Activated naive CD4-positive, alpha-beta T cell treated with anti-CD3 and anti-CD28 coated beads, Interleukin-2, amount 10 ng/mL, durations not matched to agents 7 days and 5 days (primary cell): Measurements from ENCODE around the gene LGALS12.
"Not testable (repeated sequence)": the region's sequence is repeated elsewhere in the genome, so short reads cannot be mapped to it uniquely, and the experiment has no call there.

Source experiments
- CTCF ChIA-PET: fragments of 350-600 bp; sonication (Branson Sonifier 250); formaldehyde crosslinking; loops from one replicate; lab custom pipeline; 2021; ENCODE audit warnings: antibody characterized with exemption; lab: Charles Lee
- DNase-seq: peaks from one replicate; pipeline ENCODE4 v3.0.0-alpha.2; 2020
- H3K27ac Mint-ChIP-seq: one replicate; pipeline ENCODE4 v1.8.0; 2021; ENCODE audit warnings: mild to moderate bottlenecking, moderate library complexity, mixed read lengths
- H3K27me3 Mint-ChIP-seq: one replicate; pipeline ENCODE4 v1.8.0; 2021; ENCODE audit warnings: mild to moderate bottlenecking, mixed read lengths
- H3K36me3 Mint-ChIP-seq: one replicate; pipeline ENCODE4 v1.8.0; 2021; ENCODE audit warnings: mixed read lengths
- H3K4me1 Mint-ChIP-seq: one replicate; pipeline ENCODE4 v1.8.0; 2021; ENCODE audit warnings: mixed read lengths
- H3K4me3 Mint-ChIP-seq: one replicate; pipeline ENCODE4 v1.8.0; 2021; ENCODE audit warnings: mild to moderate bottlenecking, moderate library complexity, mixed read lengths
- H3K9me3 Mint-ChIP-seq: one replicate; pipeline ENCODE4 v1.8.0; 2021; ENCODE audit warnings: mixed read lengths

LGALS12 gene

DNA sequence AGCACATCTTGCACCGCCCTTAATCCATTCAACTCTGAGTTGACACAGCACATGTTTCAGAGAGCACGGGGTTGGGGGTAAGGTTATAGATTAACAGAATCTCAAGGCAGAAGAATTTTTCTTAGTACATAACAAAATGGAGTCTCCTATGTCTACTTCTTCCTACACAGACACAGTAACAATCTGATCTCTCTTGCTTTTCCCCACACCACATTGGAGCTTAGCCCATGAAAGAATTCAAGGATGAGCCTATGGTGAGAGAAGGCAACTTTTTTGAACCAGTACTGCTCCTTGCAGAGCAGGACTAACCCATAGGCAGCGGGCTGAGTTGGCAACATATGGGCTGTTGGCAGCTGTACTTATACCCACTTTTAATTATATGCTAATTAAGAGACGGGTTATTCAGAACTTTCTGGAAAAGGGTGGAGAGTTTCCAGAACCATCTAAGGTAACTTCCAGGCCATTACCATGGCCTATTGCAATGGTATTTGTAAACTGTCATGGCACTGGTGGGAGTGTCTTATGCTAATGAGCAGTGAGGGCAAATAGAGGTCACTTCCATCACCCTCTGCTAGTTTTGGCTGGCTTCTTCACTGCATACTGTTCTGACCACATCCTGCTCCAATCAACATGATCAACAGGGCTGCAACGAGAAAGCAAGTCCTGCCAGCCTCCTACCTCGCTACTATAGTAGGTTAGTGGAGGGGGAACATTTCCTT lies 25.3 kb downstream of the LGALS12 start:
- CTCF ChIA-PET: interaction anchor here (1.3 to 1.4 kb wide), 2 partner anchors 34 to 52 kb away, joined by 3 to 4 read pairs; no protein-coding TSS in a partner anchor
- DNase-seq: peak; percentile 80
- H3K4me1 Mint-ChIP-seq: peaks cover 67% of the 10 kb centered on the region
- peak overlapping the region; percentile 76 for H3K27ac Mint-ChIP-seq
- H3K9me3 Mint-ChIP-seq, H3K27me3 Mint-ChIP-seq, H3K36me3 Mint-ChIP-seq: not testable (repeated sequence)
- H3K4me3 Mint-ChIP-seq: peak overlapping the region; percentile 14

GRCh38 chr11:63532117-63532516 lies 26.2 kb downstream of the LGALS12 start:
- Mint-ChIP-seq H3K36me3 (no peaks in the 10 kb centered on the region), H3K4me3 (no peak overlapping the region), H3K4me1 (peaks cover 73% of the 10 kb centered on the region), H3K27me3 (no peaks in the 10 kb centered on the region), H3K9me3 (no peaks in the 10 kb centered on the region), H3K27ac (peak overlapping the region; percentile 76)
- no peak for DNase-seq
- CTCF ChIA-PET: interaction anchor here (1.3 to 2.1 kb wide), 4 partner anchors 33 to 53 kb away, joined by 3 to 7 read pairs (median 4); no protein-coding TSS in a partner anchor

DNA sequence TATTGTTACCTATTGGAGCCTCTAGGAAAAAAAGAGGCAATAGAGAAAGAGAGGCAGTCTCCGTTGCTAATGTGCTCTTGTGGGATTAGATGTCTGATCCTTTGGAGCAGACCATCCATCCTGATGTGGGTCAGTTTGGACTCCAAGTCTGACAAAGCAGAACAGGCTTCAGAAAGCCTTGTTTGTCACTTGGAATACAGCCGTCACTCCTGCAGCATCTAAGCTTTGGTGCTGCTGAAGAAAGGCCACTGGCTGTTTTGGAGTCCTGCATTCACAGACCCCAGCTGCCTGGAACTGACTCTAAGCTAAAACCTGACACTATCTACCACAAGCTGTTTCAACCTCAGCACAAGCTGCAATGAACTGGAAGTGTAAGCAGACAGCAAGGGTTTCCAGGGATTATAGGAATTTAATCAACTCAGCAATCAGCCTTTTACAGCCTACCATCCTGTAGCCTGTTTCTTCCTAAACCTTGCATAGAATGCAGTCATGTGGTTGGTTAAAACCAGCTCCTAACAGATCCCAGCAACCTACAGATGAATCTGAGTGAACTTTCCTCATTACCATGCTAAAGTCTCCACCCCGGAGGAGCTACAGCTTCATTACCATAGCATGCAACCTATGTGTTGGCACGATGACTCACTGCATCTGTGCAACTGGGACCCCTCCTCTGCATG lies 27.1 kb downstream of the LGALS12 start:
- no peak for DNase-seq
- CTCF ChIA-PET: interaction anchor here (0.8 to 2.1 kb wide), 5 partner anchors 32 to 103 kb away, joined by 3 to 7 read pairs (median 3); no protein-coding TSS in a partner anchor
- H3K27me3 Mint-ChIP-seq: no peaks in the 10 kb centered on the region
- peaks cover 3% of the 10 kb centered on the region for H3K36me3 Mint-ChIP-seq
- H3K4me1 Mint-ChIP-seq: peaks cover 78% of the 10 kb centered on the region
- H3K27ac Mint-ChIP-seq: no peak overlapping the region
- no peaks in the 10 kb centered on the region for H3K9me3 Mint-ChIP-seq
- no peak overlapping the region for H3K4me3 Mint-ChIP-seq

- H3K27ac Mint-ChIP-seq: no peak overlapping the region
- no peaks in the 10 kb centered on the region for H3K27me3 Mint-ChIP-seq
- H3K9me3 Mint-ChIP-seq: no peaks in the 10 kb centered on the region
- no peak for DNase-seq
- H3K36me3 Mint-ChIP-seq: peaks cover 12% of the 10 kb centered on the region
- H3K4me3 Mint-ChIP-seq: no peak overlapping the region
- H3K4me1 Mint-ChIP-seq: peaks cover 85% of the 10 kb centered on the region
- CTCF ChIA-PET: interaction anchor here (2.1 kb wide), 1 partner anchor 40 kb away, joined by 7 read pairs; no protein-coding TSS in a partner anchor
Measured at GRCh38 chr11:63534076-63534475, 28.2 kb downstream of the LGALS12 start.

GRCh38 chr11:63534895-63535461 lies 29.1 kb downstream of the LGALS12 start:
- DNase-seq: peak; percentile 29
- peaks cover 16% of the 10 kb centered on the region for H3K36me3 Mint-ChIP-seq
- CTCF ChIA-PET: interaction anchor here (1.0 to 2.5 kb wide), 2 partner anchors 18 to 40 kb away, joined by 3 to 10 read pairs; no protein-coding TSS in a partner anchor
- peak overlapping the region; percentile 87 for H3K27ac Mint-ChIP-seq
- no peaks in the 10 kb centered on the region for H3K9me3 Mint-ChIP-seq
- no peak overlapping the region for H3K4me3 Mint-ChIP-seq
- H3K27me3 Mint-ChIP-seq: no peaks in the 10 kb centered on the region
- H3K4me1 Mint-ChIP-seq: peaks cover 79% of the 10 kb centered on the region

DNA sequence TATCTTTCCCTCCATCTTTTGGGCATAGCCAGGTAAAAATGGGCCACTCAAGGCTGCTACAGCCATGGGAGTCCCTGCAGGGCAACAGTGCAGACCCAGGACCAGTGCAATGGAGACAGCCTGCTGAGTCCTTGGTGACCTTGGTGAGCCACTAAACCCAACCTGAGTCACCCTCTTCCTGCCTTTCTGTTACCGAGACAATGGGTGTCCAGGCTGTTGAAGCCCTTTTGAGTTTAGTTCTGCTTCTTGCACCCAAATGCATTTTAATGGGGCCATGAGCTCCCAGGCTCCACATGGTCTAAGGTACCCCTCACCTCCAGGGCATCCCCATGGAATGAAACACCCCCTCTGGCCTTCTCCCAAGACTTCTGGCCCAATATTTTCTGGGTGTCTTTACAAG lies 29.9 kb downstream of the LGALS12 start:
- peak overlapping the region; percentile 87 for H3K27ac Mint-ChIP-seq
- no peaks in the 10 kb centered on the region for H3K27me3 Mint-ChIP-seq
- peak; percentile 52 for DNase-seq

GRCh38 chr11:63536669-63537292 lies 30.9 kb downstream of the LGALS12 start, which contains the start of gene PLAAT4:
PLAAT4 (plus strand) TSS chr11:63536808; CDS start chr11:63536869, 61 bp downstream.
- Mint-ChIP-seq H3K4me3 (peak within 1 kb of the TSS; percentile 82), H3K9me3 (no peaks in the 10 kb centered on the region), H3K36me3 (peaks cover 20% of the 10 kb centered on the region), H3K4me1 (peaks cover 75% of the 10 kb centered on the region), H3K27ac (peak within 1 kb of the TSS; percentile 87), H3K27me3 (no peaks in the 10 kb centered on the region)
- CTCF ChIA-PET: interaction anchor here (0.6 to 2.5 kb wide), 12 partner anchors 15 to 513 kb away, joined by 3 to 15 read pairs (median 4); no protein-coding TSS in a partner anchor
- peak; percentile 64 for DNase-seq

More for the DNA sequence above, 29.9 kb downstream of the LGALS12 start:
- peaks cover 80% of the 10 kb centered on the region for H3K4me1 Mint-ChIP-seq
- H3K9me3 Mint-ChIP-seq: no peaks in the 10 kb centered on the region
- CTCF ChIA-PET: interaction anchor here (0.5 to 2.5 kb wide), 4 partner anchors 17 to 101 kb away, joined by 3 to 15 read pairs (median 6); no protein-coding TSS in a partner anchor
- H3K4me3 Mint-ChIP-seq: peak overlapping the region; percentile 82
- H3K36me3 Mint-ChIP-seq: peaks cover 20% of the 10 kb centered on the region

GRCh38 chr11:63537293-63538101 lies 31.6 kb downstream of the LGALS12 start:
- Mint-ChIP-seq H3K9me3 (no peaks in the 10 kb centered on the region), H3K4me1 (peaks cover 69% of the 10 kb centered on the region), H3K4me3 (peak overlapping the region; percentile 82), H3K27me3 (no peaks in the 10 kb centered on the region), H3K27ac (peak overlapping the region; percentile 87), H3K36me3 (peaks cover 21% of the 10 kb centered on the region)
- DNase-seq: peak; percentile 23
- CTCF ChIA-PET: interaction anchor here (0.8 to 2.5 kb wide), 13 partner anchors 14 to 514 kb away, joined by 3 to 15 read pairs (median 4); no protein-coding TSS in a partner anchor

GRCh38 chr11:63542506-63542905 lies 36.6 kb downstream of the LGALS12 start:
- CTCF ChIA-PET, H3K4me3 Mint-ChIP-seq, H3K27ac Mint-ChIP-seq, H3K27me3 Mint-ChIP-seq, DNase-seq, H3K9me3 Mint-ChIP-seq: not testable (repeated sequence)
- H3K4me1 Mint-ChIP-seq: peaks cover 29% of the 10 kb centered on the region
- H3K36me3 Mint-ChIP-seq: peaks cover 58% of the 10 kb centered on the region

DNA sequence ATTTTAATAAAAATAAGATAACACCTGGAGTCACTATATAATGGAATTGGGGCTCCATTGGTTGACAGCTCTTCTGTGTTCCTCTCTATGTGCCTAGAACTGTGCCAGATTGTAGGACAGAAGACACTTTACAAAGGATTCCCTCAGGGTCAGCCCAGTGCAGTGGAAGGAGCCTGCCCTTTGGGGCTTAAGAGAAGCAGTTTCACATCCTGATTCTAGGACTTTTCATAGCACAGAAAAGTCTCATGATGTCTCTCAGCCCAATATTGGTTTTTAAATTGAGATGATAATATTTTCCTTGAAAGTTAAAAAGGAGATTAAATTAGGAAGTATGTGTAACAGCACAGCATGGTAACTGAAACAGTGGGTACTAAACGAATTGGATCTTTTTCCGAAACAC lies 37.8 kb downstream of the LGALS12 start:
- H3K4me3 Mint-ChIP-seq: no peak overlapping the region
- H3K36me3 Mint-ChIP-seq: peaks cover 53% of the 10 kb centered on the region
- no peak overlapping the region for H3K27ac Mint-ChIP-seq
- no peaks in the 10 kb centered on the region for H3K27me3 Mint-ChIP-seq
- H3K4me1 Mint-ChIP-seq: peaks cover 17% of the 10 kb centered on the region
- CTCF ChIA-PET: no interaction called here
- H3K9me3 Mint-ChIP-seq: no peaks in the 10 kb centered on the region
- no peak for DNase-seq

- Mint-ChIP-seq H3K4me1 (peaks cover 21% of the 10 kb centered on the region), H3K36me3 (peaks cover 47% of the 10 kb centered on the region), H3K27ac (no peak overlapping the region), H3K4me3 (no peak overlapping the region), H3K9me3 (peaks cover 3% of the 10 kb centered on the region), H3K27me3 (no peaks in the 10 kb centered on the region)
- CTCF ChIA-PET: no interaction called here
- no peak for DNase-seq
Measured at GRCh38 chr11:63547061-63547460, 41.2 kb downstream of the LGALS12 start.

DNA sequence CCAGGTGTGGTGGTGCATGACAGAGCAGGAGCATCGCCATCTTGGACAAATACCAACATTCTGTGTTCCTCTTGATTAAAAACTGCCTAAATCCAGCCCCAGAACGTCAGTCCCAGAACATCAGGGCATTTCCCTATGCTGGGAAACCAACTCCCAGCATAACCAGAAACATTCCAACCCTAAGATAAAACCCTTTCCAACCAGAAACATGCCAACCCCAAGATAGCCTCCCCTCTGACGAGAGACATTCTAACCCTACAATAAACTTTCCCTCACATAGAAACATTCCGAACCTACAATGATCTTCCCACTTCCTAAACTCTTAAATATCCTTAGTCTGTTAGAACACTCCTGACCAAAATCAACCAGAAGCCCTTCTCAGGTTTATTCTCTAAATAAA lies 42.3 kb downstream of the LGALS12 start:
- Mint-ChIP-seq H3K4me3 (no peak overlapping the region), H3K27me3 (no peaks in the 10 kb centered on the region), H3K9me3 (peaks cover 3% of the 10 kb centered on the region), H3K27ac (no peak overlapping the region), H3K4me1 (peaks cover 29% of the 10 kb centered on the region), H3K36me3 (peaks cover 46% of the 10 kb centered on the region)
- no peak for DNase-seq
- CTCF ChIA-PET: no interaction called here

DNA sequence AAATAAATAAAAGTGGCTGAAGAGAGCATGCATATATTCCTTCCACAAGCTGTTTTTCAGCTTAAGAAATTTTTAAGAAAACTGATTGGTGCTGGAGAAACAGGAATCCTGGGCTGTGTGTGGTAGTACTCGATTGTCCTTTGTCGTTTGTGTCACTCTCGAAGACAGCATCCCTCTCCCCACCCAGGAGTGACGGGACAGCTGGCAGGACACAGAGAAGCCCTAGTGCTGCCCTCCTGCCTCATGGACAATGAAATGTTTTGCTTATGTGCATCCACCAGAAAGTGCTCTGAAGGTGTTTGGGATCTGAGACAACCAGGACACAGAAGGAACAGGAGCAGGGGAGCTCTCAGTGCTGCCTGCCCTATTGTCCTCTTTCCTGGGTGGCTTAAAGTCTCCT lies 43.5 kb downstream of the LGALS12 start:
- Mint-ChIP-seq H3K9me3 (peaks cover 3% of the 10 kb centered on the region), H3K36me3 (peaks cover 35% of the 10 kb centered on the region), H3K4me3 (no peak overlapping the region), H3K4me1 (peaks cover 41% of the 10 kb centered on the region), H3K27me3 (no peaks in the 10 kb centered on the region), H3K27ac (no peak overlapping the region)
- DNase-seq: no peak
- CTCF ChIA-PET: interaction anchor here (1.5 kb wide), 1 partner anchor 70 kb away, joined by 4 read pairs; no protein-coding TSS in a partner anchor
